ENCODE data around the gene PSMF1. TPM values are rescaled to one million over a fixed set of nuclear protein-coding genes. Genes with fewer than 3 reads are reported as not detected.
A peak's percentile ranks its signal among the peaks of the same experiment; 100 is the strongest.

PSMF1 gene
- total RNA-seq, 6 experiments from 2014 or later, result 179 to 208 (median 199) TPM

DNA sequence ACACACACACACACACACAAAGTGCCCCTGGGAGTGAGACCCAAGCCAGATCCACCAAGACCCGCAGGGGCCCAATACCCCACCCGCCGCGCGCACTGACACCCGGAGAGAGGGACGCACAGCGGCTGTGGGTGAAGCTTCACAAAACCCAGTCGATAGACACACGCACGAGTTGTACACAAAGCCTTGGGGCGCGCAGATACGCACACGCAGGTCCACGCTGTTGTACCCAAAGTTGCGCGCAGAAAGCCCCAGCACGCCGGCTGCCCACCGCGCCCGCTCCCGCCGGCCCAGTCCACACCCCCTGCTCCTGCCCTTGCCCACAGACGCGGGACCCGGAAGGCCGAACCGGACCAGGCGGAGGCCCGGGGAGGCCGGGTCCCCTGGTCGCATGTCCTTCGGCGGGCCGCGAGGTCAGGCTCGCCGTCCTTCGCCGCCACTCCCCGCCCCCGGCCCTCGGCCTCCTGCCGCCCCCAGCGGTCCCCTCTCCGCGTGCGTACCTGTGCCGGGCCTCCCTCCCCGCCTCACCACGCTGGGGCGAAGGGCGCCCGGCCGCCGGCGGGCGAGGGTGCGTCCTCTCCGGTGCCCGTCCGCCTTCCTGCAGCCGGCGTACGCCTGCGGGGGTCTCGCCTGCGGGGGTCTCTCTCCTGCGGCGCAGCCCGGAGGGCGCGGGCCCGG, 66.4 kb downstream of the PSMF1 start, which contains the start of gene TMEM74B:
Gene TMEM74B, minus strand, starts transcription at position 344 of the 678 bp plus-strand sequence. CDS start 1,180 bp downstream, outside the sequence.
- Mint-ChIP-seq H3K27ac (no peak within 1 kb of the TSS), H3K36me3 (ENCODE audit: low read depth) (no peaks in the 10 kb centered on the region), H3K27me3 (ENCODE audit: insufficient read depth) (peaks cover 34% of the 10 kb centered on the region), H3K4me1 (ENCODE audit: low read depth) (no peaks in the 10 kb centered on the region), H3K4me3 (peak within 1 kb of the TSS; percentile 22; the same call in 1 of the 2 replicates), H3K9me3 (no peaks in the 10 kb centered on the region)
- DNase-seq, result no peak
- TF ChIP-seq, protein P1, sequence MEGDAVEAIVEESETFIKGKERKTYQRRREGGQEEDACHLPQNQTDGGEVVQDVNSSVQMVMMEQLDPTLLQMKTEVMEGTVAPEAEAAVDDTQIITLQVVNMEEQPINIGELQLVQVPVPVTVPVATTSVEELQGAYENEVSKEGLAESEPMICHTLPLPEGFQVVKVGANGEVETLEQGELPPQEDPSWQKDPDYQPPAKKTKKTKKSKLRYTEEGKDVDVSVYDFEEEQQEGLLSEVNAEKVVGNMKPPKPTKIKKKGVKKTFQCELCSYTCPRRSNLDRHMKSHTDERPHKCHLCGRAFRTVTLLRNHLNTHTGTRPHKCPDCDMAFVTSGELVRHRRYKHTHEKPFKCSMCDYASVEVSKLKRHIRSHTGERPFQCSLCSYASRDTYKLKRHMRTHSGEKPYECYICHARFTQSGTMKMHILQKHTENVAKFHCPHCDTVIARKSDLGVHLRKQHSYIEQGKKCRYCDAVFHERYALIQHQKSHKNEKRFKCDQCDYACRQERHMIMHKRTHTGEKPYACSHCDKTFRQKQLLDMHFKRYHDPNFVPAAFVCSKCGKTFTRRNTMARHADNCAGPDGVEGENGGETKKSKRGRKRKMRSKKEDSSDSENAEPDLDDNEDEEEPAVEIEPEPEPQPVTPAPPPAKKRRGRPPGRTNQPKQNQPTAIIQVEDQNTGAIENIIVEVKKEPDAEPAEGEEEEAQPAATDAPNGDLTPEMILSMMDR (IDR thresholded peaks at IDR 0.05), result no peak

DNA sequence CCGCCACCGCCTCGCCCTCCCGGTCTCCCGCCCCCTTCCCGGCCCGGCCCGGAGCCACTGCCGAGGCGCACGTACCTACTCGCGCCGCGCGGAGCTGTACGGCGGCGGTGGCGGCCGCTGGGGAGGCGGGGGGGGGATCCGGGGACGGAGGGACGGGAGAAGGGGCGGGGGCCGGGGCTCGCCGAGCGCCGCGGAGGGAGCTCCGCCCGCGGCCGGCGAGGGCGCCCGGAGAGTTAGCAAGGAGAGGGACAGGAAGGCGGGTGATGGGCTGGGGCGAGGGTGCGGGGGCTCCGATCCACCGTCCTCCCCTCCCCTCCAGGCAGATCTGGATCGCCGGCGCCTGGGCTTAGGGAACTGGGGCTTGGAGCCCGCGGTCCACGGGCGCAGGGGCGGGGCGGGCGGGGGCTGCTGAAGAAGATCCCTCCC, 66.9 kb downstream of the PSMF1 start:
- H3K4me3 Mint-ChIP-seq, result no peak overlapping the region
- no peak overlapping the region for H3K27ac Mint-ChIP-seq

DNA sequence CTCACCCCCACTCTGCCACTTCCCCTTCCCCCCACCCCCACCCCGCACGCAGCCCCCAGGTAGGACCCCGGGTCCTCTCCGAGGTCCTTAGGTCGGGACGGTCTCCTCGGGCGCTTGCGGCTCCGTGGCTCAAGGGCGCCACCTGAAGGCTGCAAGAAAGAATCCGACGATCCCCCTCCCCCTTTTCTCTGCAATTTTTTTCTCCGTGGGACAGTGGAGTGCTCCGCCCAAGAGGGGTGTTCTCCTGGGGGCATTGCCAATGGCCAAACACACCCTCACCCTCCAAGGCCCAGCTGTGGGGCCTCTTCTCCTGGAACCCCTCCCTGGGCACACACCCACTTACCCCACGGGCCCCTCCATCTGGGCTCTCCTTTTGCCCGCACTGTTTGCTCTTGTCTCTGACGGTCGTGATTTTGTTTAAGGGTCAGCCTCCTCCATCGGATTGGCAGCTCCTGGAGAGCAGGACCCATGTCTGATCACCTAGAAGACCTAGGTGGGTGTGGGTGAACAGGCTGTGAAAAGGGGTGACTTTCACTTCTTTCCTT, 67.5 kb downstream of the PSMF1 start:
- no peaks in the 10 kb centered on the region for H3K9me3 Mint-ChIP-seq
- peaks cover 40% of the 10 kb centered on the region for H3K27me3 Mint-ChIP-seq (ENCODE audit: insufficient read depth)
- TF ChIP-seq, protein P1 (IDR thresholded peaks at IDR 0.05), result peak; percentile 75
- H3K36me3 Mint-ChIP-seq (ENCODE audit: low read depth), result no peaks in the 10 kb centered on the region
- H3K4me3 Mint-ChIP-seq, result peak overlapping the region; percentile 24; the same call in 1 of the 2 replicates
- H3K4me1 Mint-ChIP-seq (ENCODE audit: low read depth), result no peaks in the 10 kb centered on the region
- peak; percentile 10 for DNase-seq
- no peak overlapping the region for H3K27ac Mint-ChIP-seq

More for the DNA sequence above, 66.9 kb downstream of the PSMF1 start:
- DNase-seq, result no peak
- TF ChIP-seq, protein P1 (IDR thresholded peaks at IDR 0.05), result no peak
- Mint-ChIP-seq H3K27me3 (ENCODE audit: insufficient read depth) (peaks cover 36% of the 10 kb centered on the region), H3K36me3 (ENCODE audit: low read depth) (no peaks in the 10 kb centered on the region), H3K9me3 (no peaks in the 10 kb centered on the region), H3K4me1 (ENCODE audit: low read depth) (no peaks in the 10 kb centered on the region)

DNA sequence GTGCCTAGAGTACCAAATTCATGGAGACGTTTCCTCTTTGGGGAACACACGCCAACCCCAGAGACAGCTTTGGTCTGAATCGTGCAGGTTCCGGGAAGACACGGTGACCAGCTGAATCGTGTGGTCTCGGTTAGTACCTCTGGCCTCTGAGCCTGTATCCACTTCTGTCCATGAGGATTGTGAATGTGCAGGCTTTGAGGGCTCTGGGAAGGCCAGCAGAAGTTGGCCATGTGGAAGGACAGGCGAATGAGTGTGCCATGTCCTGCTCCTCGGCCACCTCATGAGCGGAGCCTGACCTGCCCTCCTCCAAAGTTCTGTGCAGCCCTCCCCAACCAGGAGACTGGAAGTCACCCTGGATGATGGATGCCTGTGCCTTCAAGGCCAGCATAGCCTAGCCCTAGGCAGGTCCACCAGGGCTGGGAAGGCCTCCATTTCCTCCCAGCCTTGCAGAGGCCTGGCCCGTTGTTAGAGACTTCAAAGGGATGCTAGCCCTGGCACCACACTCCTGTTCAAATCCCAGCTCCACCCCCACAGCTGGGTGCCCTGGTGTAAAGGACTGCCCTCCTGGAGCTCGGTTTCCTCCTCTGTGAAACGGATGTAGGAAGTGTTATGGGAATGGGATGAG, 68.1 kb downstream of the PSMF1 start:
- H3K4me3 Mint-ChIP-seq, result no peak overlapping the region
- H3K27ac Mint-ChIP-seq, result no peak overlapping the region
- H3K4me1 Mint-ChIP-seq (ENCODE audit: low read depth), result no peaks in the 10 kb centered on the region
- no peaks in the 10 kb centered on the region for H3K9me3 Mint-ChIP-seq
- DNase-seq, result no peak
- no peaks in the 10 kb centered on the region for H3K36me3 Mint-ChIP-seq (ENCODE audit: low read depth)
- TF ChIP-seq, protein P1 (IDR thresholded peaks at IDR 0.05), result no peak
- H3K27me3 Mint-ChIP-seq (ENCODE audit: insufficient read depth), result peaks cover 41% of the 10 kb centered on the region

DNA sequence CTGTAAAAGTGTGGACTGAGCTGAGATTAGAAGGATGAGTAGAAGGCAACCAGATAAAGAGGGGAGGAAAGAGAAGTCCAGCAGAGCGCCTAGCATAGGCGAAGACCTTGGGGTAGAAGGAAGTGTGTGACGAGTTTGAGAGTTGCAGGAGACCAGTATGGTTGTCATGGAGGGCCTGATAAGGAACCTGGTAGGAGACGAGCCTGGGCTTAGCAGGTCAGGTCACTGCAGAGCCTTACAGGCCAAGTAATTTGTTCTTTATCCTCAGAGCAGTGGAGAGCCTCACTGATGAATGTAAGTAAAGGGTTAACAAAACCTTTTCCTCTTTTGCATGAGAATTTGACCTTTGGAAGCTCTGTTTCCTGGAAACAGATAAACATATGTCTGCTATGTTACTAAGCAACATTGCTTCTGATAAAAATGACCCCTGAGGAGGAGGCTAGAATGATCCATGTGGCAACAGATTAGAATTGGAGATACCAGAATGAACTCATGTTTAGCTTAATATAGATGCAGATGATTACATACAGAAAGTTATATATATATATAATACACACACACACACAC, 69.3 kb downstream of the PSMF1 start:
- Mint-ChIP-seq H3K27ac (no peak overlapping the region), H3K9me3 (no peaks in the 10 kb centered on the region), H3K4me1 (ENCODE audit: low read depth) (no peaks in the 10 kb centered on the region), H3K4me3 (no peak overlapping the region), H3K27me3 (ENCODE audit: insufficient read depth) (peaks cover 39% of the 10 kb centered on the region), H3K36me3 (ENCODE audit: low read depth) (no peaks in the 10 kb centered on the region)
- TF ChIP-seq, protein P1 (IDR thresholded peaks at IDR 0.05), result no peak
- no peak for DNase-seq

Measured in HFFc6 (cell line).